EH (cell line): ENCODE measurements around the gene PJA1.

Experiments used
- DNase-seq: peaks from one replicate; pipeline ENCODE4 v3.0.0-alpha.2; 2015; ENCODE audit warnings: low read depth

The PJA1 gene

DNA sequence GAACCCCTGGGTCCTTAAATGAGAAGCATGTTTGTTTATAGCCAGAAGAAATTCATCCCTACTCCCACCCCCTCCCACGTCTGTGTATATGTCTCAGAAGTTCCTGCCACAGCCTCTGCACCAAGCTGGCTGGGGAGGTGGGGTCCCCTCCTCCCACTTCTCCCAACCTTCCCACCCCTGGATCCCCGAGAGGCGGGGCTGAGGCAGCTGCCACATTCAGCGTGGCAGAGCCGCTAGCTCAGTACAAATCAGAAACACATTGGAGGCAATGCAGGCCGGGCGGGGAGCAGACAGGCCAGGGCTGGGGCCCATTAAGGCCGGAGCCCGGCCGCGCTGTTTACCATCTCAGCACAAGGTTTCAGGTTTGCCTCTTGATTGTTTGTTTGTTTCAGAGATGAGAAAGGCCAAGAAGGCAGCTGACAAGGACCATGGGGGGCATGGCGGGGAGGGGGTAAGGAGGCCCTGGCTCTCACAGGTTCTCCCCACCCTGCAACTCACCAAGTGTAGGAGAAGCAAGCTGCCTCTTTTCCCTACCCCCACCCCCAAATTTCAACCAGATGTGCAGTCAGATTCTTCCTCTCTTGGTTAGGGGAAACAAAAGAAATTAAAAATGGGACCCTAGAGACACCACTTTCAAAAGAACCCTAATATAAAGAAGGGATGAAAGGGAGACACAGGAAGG, 22.3 kb downstream of the PJA1 start:
- no peak for DNase-seq

GRCh38 chrX:69140837-69141236, 24.4 kb downstream of the PJA1 start:
- DNase-seq = no peak

DNA sequence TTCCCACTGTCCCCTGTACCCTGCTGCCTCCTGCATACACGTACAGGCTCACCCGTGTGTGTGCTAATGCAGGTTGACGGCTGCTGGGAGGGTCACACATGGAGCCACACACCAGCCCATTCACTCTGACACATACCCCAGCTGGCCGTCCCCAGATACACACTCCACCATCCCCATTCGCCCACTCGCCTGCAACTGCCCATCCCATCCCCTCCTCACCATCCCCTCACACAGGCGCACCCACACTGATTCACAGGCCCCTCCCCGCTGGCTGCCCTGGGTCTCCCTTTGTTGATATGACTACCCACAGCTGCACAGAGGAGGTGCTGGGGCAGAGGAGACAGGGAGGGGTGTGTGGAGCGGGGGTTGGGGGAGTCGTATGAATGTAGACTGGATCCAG, 25.7 kb downstream of the PJA1 start:
- no peak for DNase-seq

DNA sequence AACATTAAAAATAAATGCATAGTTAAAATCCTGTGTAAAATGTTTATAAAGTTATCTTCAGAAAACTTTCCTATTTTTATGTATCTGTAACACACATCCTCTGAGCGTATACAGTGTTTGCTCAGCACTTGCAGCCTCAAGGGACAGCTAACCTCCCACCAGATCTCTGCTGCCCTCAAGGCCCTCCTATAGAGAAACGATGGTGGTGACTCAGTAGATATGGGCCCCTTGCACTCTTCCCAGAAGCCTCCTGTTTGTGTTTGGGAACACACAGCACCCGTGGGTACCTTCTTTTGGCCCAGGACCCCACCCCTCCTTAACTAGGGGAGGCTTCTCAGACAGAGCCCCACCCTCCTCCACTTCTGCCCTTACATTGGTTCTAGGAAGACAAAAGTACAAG, 26.7 kb downstream of the PJA1 start:
- DNase-seq = no peak

GRCh38 chrX:69138118-69138390, 27.2 kb downstream of the PJA1 start:
- DNase-seq = no peak

DNA sequence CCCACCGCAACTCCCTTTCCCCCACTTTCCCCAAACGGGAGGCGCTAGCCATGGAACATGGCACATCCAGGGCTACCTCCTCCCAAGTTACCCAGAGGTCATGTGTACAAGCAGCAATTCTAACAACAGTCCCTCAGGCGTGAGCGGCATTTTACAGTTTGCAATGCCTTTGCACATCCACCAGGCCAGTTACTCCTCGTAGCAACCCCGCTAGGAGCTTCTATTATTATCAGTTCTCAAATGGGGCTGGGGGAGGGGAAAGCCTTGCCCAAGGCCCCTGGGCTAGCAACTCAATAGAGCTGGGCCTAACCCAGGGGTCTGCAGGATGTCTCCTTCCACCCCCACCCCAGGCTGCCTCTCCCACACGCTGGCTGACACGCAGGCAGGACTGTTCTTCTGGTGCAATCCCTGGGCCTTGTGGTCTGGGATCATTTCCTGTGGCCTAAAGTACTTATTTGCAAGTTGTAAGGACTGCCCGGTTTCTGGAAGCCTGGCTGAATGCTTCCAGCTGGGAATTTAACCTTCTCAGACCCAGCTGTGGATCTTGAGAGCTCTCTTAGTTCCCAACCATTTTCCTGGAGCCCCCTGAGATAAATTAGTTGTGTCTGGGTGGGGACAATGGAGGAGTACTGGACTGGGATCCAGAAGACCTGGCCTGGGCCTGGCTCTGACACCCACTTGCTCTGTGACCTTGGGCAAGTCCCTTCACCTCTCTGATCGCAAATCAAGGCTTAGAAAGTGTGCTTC, 27.7 kb downstream of the PJA1 start:
- peak; percentile 73 for DNase-seq

GRCh38 chrX:69136546-69137331, 28.5 kb downstream of the PJA1 start:
- no peak for DNase-seq

GRCh38 chrX:69133921-69134542, 31.2 kb downstream of the PJA1 start:
- DNase-seq = peak; percentile 87

DNA sequence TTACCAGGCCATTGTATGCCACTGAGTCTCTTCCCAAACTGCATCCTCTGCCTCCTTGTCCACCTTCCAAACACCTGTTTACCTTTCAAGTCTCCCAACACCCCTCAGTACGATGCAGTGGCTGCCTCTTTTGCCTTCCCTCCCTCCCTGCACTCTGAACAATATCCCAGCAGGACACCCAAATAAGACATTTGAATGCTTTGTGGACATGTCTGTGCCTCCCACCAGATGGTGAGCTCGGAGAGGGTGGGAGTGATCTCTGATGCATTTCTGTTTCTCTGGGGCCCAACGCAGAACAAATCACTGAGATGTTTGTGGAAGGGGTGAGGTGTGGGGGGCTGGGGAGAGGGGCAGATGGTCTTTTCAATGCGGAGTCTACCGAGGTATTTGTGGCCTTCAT, 33.4 kb downstream of the PJA1 start:
- DNase-seq = no peak

- DNase-seq = no peak
These were observed 34.8 kb downstream of the PJA1 start for GRCh38 chrX:69130439-69130838.

- DNase-seq = peak; percentile 66
These were observed 36.7 kb downstream of the PJA1 start for GRCh38 chrX:69128588-69128987.

GRCh38 chrX:69127466-69127865, 37.8 kb downstream of the PJA1 start:
- DNase-seq = no peak

DNA sequence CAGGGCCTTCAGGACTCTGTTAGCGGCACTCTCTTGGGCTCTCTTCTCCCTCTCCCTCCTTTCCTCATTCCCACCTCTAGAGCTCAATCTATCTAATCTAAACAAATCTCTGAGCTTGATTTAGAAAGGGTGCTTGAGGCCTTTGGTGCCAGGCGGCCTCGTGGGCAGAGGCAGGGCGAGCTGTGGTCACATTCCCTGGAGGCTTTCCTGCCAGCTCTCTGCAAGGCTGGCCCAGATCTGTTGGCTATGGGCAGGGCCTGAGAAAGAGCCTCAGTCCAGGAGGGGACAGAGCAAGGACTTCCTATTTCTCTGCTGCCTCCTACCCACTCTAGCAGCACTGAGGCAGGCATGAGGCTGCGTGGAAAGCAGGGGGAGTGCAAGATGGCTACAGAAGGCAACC, 38.6 kb downstream of the PJA1 start:
- DNase-seq = peak; percentile 28

DNA sequence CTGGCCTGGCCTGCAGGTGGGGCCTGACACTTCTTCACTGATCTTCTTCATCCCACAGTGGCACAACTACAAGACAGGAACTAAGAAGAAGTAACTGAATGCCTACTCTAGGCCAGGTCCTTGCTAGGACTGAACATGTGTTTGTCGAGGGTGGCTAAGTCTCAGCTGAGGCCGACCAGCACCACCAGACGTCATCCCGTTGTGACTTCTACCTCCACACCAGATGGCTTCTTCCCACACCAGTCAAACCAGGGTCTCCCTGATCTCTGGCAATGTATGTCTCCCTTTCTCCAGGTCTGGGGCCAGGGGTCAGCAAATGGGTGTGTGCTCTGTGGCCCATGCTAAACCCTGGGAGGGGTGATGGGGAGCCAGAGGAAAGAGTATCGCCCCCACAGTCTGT, 40.2 kb downstream of the PJA1 start:
- DNase-seq = no peak

DNA sequence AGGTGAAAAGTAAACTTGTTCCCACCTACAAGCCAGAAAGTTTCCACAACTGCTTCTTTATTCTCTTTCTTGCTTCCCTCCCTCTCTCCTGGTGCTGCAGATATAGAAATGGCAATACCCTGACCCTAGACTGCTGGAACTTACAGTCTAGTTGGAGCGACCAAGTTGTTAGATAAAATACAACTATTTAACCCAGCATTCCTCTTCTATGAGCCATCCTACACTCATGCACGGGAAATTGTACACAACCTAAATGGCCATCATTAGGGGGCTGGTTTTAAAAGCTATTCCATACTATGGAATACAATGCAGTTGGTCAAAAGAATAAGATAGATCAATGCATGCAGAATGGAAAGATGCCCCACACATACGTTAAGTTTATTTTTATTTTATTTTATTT, 41.1 kb downstream of the PJA1 start:
- DNase-seq = peak; percentile 68

GRCh38 chrX:69123481-69123880, 41.8 kb downstream of the PJA1 start:
- no peak for DNase-seq

DNA sequence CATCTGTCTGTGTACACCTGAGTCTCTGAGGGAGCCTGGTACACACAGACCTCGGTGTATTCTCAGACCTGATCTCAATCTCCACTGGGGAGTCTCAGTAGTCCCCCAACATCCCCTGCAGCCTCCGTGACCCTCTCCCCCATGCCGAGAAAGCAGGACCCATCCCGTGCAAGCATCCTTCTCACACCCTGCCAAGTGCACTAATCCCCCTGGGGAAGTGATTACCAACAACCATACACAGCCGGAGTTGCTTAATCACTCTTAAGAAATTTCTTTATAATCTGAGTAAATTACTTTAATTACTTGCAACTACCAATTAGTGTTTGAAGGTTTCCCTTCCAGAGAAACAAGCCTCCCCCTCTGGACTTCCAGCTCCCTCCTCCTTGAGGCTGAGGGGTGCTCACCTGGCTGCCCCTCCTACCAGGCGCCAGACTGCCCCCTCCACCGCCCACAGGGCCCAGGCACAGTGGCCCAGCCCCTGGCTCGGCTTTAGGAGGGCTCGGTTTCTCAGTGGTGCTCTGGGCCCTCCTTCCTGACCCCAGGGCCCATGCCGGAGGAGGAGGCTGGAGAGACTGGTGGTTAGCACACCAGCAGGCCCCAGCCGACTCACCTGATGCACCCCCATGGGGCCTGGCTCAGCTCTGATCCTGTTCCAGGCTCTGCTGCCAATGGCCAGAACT, 43.8 kb downstream of the PJA1 start:
- DNase-seq = no peak

GRCh38 chrX:69120476-69120875, 44.8 kb downstream of the PJA1 start:
- DNase-seq = no peak

DNA sequence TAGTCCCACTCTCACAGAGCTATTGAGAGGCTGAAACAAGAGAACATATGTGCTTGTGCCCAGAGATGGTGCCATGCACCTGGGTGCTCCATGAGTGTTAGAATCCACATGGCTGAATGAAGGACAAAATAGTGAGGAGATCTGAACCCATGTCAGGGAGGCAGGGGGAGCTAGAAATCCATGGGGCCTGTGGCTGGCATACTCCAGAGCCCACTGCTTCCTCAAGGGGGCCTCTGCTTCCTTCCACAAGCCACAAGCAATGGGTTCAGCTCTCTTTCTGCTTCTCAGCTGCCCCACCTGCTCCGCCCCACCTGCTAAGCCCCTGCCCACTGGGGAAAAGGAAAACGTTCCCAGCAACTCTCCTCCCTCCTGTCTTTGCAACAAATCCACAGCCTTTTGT, 46.1 kb downstream of the PJA1 start:
- no peak for DNase-seq

DNA sequence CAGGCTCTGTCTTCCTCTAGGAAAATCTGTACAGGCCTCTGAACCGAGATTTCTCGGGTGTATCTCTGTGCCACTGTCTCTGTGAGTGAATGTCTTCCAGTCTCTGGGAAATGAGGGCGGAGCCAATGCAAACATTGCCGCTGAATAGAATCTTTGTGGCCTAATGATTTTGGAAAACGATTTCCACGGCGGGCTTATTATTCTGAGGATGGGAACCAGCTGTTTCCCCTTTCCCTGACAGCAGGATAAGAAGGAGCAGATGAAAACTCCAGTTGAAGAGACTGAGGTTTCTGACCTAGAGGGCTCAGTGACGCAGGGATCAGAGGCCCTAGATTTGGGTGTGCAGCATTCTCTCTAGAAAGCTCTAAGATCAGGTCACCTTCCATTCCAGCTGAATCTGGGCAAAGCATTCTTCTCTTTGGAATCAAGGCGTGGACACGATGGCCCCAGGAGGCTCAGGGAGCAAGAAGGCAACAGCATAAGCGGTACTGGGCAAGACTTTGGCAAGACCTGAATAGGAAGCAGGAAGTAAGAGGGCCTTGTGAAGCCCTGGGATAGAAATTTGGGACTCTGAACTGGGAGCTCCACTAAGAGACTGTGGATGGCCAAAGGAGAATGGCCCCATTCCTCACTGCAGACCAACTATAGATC, 47.3 kb downstream of the PJA1 start:
- no peak for DNase-seq

DNA sequence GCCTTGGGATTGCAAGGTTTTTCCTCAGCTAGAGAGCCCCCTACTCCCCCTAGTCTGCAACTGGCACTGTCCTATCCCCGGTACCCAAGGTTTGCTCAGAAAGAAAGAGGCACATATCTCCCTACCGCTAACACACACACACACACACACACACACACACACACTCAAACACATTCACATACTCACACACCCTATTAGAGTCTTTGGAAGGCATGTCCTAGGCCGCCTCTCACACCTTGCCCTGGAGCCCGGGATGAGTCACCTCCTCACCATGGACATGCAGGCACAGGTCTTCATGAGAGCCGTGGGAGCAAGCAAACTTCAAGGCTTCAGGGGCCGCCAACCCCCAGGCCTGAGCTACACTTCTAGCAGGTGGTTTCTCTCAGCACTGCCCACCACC, 49.2 kb downstream of the PJA1 start:
- no peak for DNase-seq

- no peak for DNase-seq
These were observed 51.5 kb downstream of the PJA1 start for GRCh38 chrX:69113723-69114122.
